Measurements from ENCODE around the gene KRTAP17-1. TPM values are rescaled to one million over a fixed set of nuclear protein-coding genes. Genes with fewer than 3 reads are reported as not detected.

The KRTAP17-1 gene
- total and polyA plus RNA-seq, 12 donors, result not detected

DNA sequence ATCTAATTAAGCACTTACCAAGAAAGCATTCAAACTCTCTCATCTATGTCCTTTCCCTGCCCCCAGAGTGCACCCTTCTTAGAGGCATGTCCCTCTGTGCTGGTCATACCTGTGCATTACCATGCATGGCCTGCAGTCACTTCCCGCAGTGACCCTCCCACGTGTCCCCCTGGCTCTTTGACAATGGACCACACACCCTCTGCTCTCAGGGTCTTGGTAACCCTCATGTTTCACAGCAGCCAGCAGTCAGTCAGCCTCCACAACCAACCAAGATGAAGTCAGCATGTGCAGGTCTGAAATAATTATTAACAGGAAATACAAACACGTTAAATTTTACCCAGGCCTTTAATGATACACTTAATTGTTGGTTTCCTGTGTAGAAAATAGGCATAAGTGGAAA lies 25.0 kb upstream of the KRTAP17-1 start:
- Histone ChIP-seq H3K4me1 (peaks cover 0 to 20% (median 0%) of the 10 kb centered on the region in 9 donors), H3K27me3 (peaks cover 0 to 23% (median 6%) of the 10 kb centered on the region in 7 donors), H3K36me3 (no peaks in the 10 kb centered on the region), H3K27ac (peak overlapping the region in 1 of 10 donors; percentile 67), H3K4me3 (no peak overlapping the region), H3K9me3 (peaks cover 0 to 14% (median 0%) of the 10 kb centered on the region in 11 donors)
- no peak for ATAC-seq
- no peak for DNase-seq
- intact Hi-C loops (cut with DNase I), result no loop called here
- 50 to 67% methylated on average over 3 of the region's 3 CpGs for WGBS, 2 donors
- TF ChIP-seq, protein P1, sequence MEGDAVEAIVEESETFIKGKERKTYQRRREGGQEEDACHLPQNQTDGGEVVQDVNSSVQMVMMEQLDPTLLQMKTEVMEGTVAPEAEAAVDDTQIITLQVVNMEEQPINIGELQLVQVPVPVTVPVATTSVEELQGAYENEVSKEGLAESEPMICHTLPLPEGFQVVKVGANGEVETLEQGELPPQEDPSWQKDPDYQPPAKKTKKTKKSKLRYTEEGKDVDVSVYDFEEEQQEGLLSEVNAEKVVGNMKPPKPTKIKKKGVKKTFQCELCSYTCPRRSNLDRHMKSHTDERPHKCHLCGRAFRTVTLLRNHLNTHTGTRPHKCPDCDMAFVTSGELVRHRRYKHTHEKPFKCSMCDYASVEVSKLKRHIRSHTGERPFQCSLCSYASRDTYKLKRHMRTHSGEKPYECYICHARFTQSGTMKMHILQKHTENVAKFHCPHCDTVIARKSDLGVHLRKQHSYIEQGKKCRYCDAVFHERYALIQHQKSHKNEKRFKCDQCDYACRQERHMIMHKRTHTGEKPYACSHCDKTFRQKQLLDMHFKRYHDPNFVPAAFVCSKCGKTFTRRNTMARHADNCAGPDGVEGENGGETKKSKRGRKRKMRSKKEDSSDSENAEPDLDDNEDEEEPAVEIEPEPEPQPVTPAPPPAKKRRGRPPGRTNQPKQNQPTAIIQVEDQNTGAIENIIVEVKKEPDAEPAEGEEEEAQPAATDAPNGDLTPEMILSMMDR (IDR thresholded peaks at IDR 0.05), result no peak

DNA sequence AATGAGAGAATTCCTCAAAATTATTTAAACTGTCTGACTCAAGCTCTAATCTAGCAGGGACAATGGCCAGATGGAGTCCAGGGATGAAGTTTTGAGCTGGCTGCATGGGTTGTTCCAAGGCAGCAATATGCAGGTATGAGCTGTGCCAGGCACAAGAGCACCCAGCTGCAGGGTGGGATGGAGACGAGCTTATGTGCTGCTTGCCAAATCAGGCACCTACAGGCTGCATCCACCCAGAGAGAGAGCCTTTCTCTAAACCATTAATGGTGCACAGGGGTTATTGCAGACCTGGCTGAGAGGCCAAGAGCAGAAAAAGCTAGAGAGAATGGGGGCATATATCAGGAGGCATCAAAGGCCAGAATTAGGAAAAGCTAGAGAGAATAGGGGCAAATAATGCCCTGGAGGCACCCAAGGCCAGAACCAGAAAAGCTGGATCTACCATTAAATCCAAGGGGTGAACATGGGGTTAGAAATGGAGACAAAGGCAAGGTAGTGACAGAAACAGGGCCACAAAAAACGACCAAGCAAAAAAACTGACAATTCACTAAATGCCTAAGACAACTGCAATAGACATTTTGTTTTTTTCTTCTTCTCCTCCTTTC lies 24.2 kb upstream of the KRTAP17-1 start:
- Histone ChIP-seq H3K27ac (peak overlapping the region in 1 of 10 donors; percentile 67), H3K27me3 (peaks cover 0 to 26% (median 6%) of the 10 kb centered on the region in 7 donors), H3K4me1 (peaks cover 0 to 20% (median 0%) of the 10 kb centered on the region in 9 donors), H3K36me3 (no peaks in the 10 kb centered on the region), H3K4me3 (no peak overlapping the region), H3K9me3 (peaks cover 0 to 14% (median 0%) of the 10 kb centered on the region in 11 donors)
- intact Hi-C loops (cut with DNase I), result no loop called here
- 53 to 59% methylated on average over 2 of the region's 2 CpGs for WGBS, 2 donors
- TF ChIP-seq, protein P1 (IDR thresholded peaks at IDR 0.05), result no peak
- ATAC-seq, result no peak
- no peak for DNase-seq

DNA sequence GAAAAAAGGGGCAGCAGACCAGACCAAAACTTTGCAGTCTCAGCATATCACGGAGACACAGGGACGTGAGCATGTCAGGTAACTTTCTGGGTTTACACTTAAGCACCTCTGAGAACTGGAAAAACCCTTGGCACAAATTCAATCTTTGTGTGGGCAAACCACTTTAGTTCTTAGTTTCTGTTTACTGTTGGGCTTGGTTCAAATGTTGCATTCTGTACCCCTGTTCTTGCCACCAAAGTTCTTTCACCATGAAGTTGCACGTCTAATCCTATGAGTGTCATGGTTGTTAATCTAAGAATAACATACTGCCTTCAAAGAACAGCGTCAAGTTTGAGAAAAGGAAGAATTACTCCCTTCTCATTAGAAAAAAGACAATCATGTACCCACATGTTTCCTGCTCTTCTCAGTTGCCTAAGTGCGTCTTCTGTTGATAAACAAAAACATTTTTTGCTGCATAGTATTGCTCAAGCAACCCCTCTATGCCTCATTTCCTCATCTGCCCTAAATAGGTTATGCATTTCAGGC lies 23.5 kb upstream of the KRTAP17-1 start:
- TF ChIP-seq, protein P1 (IDR thresholded peaks at IDR 0.05), result no peak
- WGBS, 2 donors, result 43 to 52% methylated on average over 5 of the region's 5 CpGs
- no peaks in the 10 kb centered on the region for H3K36me3 ChIP-seq
- H3K27me3 ChIP-seq, result peaks cover 0 to 30% (median 6%) of the 10 kb centered on the region in 7 donors
- no peak for DNase-seq
- H3K27ac ChIP-seq, result peak overlapping the region in 1 of 10 donors; percentile 67
- intact Hi-C loops (cut with DNase I), result no loop called here
- H3K9me3 ChIP-seq, result peaks cover 0 to 14% (median 0%) of the 10 kb centered on the region in 11 donors
- H3K4me3 ChIP-seq, result no peak overlapping the region
- H3K4me1 ChIP-seq, result peaks cover 0 to 20% (median 0%) of the 10 kb centered on the region in 9 donors
- ATAC-seq, result no peak

DNA sequence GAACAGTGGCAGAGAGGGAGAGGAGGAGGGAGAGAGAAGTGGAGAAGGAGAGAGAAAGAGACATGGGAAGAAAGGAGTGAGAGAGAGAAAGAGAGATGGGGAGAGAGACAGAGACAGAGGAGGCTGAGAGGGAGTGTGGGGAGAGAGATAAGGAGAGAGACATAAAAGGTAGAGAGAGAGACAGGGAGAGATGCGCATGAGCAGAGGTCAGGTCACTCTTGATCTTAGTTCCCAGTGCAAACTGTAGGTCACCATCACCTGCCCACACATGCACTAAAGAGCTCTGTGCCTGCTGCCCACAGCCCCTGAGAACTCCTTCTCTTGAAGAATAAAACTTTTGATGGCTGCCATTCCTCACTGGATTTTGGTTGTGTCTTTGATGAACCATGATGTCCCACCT lies 20.2 kb upstream of the KRTAP17-1 start:
- Histone ChIP-seq H3K9me3 (no peaks in the 10 kb centered on the region), H3K4me1 (peaks cover 0 to 20% (median 0%) of the 10 kb centered on the region in 9 donors), H3K27me3 (peaks cover 0 to 50% (median 6%) of the 10 kb centered on the region in 7 donors), H3K27ac (no peak overlapping the region), H3K36me3 (no peaks in the 10 kb centered on the region), H3K4me3 (no peak overlapping the region)
- TF ChIP-seq, protein P1 (IDR thresholded peaks at IDR 0.05), result no peak
- intact Hi-C loops (cut with DNase I), result no loop called here
- WGBS, 2 donors, result 80 to 91% methylated on average over 1 of the region's 1 CpG
- ATAC-seq, result no peak
- DNase-seq, result no peak

Measured in heart right ventricle (tissue), 16 donors.